Measurements from ENCODE around the gene LTBP1.

LTBP1 gene

GRCh38 chr2:33265584-33266338 is 319.0 kb downstream of the LTBP1 start:
- no peak for DNase-seq (ENCODE audit: low read depth, low spot score)

GRCh38 chr2:33266467-33266866 is 319.7 kb downstream of the LTBP1 start:
- no peak for DNase-seq (ENCODE audit: low read depth, low spot score)

DNA sequence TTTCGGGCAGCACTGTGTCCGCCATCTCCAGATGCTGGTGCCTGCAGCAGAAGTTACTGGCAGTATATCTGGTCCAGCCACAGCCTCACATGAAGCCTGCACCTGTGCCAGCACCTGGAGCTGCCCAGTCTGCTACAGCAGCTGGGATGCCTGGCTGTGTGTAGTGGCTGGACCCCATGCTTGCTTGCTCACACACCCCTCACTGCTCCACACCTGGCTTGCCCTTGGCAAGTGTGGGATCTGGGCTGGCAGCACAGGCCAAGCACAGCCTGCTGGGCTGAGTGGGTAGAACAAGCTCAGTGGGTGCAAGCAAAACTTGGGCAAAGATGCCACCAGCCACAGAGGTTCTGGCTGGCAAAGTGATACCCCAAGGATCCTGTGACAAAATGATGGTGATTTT is 320.3 kb downstream of the LTBP1 start:
- DNase-seq (ENCODE audit: low read depth, low spot score): no peak

- DNase-seq (ENCODE audit: low read depth, low spot score): no peak
These were observed 321.0 kb downstream of the LTBP1 start for GRCh38 chr2:33267756-33268155.

GRCh38 chr2:33268246-33268831 is 321.6 kb downstream of the LTBP1 start:
- no peak for DNase-seq (ENCODE audit: low read depth, low spot score)

DNA sequence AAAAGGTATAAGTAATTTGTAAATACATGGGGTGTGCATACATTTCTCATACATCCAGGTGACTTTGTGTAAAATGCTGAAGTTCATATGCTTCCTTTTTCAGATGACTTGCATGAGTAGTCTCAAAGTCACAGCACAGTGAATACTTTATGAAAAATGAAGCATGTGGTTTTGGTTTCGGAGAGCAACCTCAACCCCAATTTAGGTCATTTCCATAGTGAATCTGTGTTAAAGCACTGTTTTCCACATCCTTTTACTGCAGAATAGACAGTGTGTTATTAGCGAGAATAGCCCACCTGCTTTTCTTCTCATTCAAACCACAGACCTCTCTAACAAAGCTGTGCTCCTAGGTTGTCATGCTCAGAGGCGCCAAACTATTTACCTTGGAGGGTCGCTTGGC is 325.2 kb downstream of the LTBP1 start:
- no peak for DNase-seq (ENCODE audit: low read depth, low spot score)

DNA sequence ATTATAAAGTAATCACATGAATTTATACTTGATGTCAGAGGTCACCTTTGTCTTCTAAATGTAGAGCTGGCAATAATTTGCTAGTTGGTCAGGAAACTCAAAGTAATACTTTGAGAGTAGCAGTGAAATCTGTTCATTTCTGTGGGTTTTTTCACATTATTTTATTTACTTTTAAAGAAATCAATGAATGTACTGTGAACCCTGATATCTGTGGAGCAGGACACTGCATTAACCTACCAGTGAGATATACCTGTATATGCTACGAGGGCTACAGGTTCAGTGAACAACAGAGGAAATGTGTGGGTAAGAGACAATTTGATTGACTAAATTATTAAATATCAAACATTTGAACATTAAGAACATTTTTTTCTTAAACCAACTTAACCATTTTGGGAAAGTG is 326.7 kb downstream of the LTBP1 start:
- no peak for DNase-seq (ENCODE audit: low read depth, low spot score)

DNA sequence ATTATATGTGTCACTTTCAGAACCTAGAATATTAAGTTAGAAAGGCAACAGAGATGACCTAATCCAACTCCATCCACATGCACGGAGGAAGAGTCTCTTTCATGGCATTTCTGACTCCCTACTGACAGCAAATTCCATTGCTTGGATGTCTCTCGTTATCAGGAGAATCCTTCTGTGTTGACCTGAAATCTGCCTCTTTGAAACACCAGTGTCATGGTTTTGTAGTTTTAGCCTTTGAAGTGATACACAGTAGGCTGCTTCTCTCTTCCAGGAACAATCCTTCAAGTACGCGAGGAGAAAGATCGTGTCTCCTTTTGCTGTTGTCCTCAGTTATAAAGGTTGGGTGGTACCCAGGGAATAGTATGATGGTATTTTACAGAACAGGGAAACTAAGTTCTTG is 327.8 kb downstream of the LTBP1 start:
- no peak for DNase-seq (ENCODE audit: low read depth, low spot score)

DNA sequence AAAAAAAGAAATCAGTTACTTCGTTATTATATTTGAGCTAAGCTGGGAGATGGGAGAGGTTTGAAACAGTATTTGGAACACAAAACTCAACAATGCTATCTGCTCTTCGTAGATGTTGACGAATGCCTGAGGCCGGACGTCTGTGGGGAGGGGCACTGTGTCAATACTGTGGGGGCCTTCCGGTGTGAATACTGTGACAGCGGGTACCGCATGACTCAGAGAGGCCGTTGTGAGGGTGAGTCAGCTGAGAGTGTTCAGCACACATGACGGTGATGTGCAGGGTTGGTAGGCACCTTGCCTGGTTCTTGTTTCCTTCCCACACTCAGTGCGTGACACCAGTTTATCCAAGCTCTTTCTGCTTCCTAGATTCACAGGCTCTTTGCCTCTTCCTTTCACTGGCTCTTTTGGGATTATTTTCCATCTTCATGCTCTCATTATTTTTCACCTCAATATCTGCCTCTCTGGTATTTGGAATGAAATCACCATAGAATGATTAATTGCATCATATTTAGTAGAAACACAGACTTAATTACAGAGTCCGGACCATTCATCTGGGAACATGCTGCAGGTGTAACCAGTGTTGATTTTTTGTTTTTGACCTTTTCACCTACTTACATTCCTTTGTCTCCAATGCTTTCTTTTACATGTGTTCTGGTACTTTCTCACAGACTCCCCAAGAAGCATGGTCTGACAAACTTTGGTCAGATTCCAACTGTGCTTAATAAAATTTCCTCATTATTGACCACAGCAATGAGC is 329.1 kb downstream of the LTBP1 start:
- DNase-seq (ENCODE audit: low read depth, low spot score): no peak

DNA sequence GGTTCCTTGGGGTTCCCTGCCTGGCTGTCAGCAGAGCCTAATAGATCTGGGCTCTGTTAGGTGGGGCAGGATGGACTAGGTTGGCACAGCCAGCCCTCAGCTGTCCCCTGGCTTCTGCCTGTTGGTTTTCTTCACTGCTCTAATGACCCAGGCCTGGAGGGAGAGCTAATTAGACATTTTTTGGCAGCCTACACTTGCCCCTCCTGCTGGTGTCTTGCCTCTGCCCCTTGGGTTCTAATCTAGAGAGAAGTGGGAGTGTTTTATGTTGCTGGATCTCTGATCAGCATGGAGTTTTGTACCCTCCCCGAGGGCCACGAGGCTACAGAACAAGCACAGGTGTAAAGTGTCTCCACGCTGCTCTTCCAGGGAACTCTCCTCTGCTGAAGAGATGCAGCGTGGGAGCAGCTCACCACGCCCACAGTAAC is 330.3 kb downstream of the LTBP1 start:
- no peak for DNase-seq (ENCODE audit: low read depth, low spot score)

DNA sequence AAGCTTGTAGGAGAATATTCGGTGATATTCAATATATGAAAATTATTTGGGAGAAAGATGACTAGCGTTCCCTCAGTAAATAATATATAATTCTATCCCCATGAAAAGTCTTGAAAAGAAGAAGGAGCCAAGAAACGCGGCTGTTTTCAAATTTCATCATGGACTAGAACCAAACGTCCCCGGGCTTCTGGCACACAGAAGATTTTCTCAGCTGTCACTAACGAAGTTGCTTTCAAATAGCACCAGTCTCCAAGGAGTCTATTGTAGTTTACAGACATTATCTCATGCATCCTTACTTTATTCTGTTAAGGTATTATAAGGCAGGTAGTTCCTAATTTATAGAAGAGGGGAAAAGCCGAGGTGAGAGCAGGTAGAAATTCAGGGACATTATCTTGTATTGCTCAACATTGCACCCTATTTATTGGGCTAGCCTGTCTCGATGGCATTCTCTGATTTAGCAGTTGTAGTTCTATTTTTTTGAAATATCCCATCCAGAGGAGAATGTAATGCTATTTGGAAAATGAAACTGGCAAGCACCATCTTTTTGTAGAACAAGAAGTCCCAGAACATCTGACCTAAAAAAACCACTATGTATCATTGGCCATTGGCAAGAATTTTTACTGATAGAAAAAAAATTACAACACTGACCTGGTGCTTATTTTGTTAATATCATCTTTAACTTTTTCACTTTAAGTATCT is 331.6 kb downstream of the LTBP1 start:
- no peak for DNase-seq (ENCODE audit: low read depth, low spot score)

GRCh38 chr2:33284287-33284686 is 337.5 kb downstream of the LTBP1 start:
- no peak for DNase-seq (ENCODE audit: low read depth, low spot score)

- no peak for DNase-seq (ENCODE audit: low read depth, low spot score)
These were observed 340.8 kb downstream of the LTBP1 start for GRCh38 chr2:33287507-33288005.

GRCh38 chr2:33288011-33288410 is 341.3 kb downstream of the LTBP1 start:
- DNase-seq (ENCODE audit: low read depth, low spot score): no peak

DNA sequence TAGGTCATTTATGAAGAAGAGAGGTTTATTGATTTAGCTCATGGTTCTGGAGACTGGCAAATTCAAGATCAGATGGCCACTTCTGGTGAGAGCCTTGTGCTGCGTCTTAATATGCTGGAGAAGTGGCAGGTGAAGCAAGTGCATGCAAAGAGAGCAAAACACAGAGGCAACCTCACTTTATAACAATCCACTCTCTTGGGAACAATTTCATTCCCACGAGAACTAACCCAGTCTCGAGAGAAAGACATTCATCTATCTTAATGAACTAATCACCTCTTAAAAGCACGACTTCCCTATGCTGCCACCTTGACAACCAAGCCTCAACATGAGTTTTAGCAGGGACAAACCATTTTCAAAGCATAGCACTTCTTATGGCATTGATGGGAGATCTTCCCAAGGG is 343.2 kb downstream of the LTBP1 start:
- no peak for DNase-seq (ENCODE audit: low read depth, low spot score)

DNA sequence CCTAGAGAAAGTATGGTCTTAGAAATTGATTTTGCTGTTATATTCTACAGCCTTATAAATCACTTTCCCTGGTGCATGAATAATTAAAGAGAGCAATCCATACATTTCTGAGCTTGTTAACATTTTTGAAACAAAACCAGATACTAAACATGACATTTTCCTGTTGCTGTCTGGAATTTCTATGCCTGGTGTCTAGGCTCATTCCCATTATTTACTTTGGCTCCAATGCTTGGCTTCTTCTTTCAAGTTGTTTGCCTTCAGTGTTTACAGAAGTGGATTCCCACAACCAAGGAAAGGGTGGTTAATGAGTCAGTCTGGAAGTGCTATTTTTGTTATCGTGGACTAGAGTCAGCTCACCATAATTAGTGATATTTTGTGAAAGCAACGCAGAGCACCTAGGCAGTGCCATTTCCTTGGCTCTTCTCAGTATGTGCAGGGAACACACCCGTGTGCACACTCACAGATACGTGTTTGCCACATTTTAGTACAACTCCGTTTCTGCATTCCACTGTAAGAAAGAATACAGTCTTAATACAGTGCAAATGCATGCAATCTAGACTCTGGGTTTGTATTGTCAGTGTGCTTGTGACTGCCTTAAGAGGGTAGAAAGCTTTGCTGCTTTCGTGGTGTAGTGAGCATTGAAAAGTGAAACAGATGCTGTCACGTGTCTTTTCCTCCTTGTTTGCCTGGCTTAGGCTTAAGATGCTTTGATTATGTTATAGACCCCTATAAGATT is 344.7 kb downstream of the LTBP1 start:
- no peak for DNase-seq (ENCODE audit: low read depth, low spot score)

- DNase-seq (ENCODE audit: low read depth, low spot score): no peak
These were observed 345.3 kb downstream of the LTBP1 start for GRCh38 chr2:33292063-33292462.

GRCh38 chr2:33292981-33293595 is 346.3 kb downstream of the LTBP1 start:
- DNase-seq (ENCODE audit: low read depth, low spot score): no peak

DNA sequence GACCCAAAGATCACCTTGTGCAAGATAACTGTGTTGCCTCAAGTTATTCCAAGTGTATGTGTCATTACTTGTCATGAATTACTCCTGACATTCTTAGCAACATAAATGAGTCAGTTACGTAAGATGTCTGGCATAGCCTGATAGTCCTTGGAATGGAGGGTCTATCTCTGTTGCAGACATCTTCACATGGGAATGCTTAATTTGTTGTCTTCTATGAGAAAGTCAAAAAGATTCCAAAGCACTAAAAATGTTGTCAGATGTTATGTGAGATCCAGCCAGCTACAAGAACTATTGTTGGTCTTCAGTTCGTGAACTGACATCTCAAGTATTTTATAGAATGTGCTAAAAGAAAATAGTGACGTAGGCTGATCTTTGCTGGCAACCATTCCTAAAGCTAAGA is 351.5 kb downstream of the LTBP1 start:
- DNase-seq (ENCODE audit: low read depth, low spot score): no peak

GRCh38 chr2:33301355-33301754 is 354.6 kb downstream of the LTBP1 start:
- no peak for DNase-seq (ENCODE audit: low read depth, low spot score)

DNA sequence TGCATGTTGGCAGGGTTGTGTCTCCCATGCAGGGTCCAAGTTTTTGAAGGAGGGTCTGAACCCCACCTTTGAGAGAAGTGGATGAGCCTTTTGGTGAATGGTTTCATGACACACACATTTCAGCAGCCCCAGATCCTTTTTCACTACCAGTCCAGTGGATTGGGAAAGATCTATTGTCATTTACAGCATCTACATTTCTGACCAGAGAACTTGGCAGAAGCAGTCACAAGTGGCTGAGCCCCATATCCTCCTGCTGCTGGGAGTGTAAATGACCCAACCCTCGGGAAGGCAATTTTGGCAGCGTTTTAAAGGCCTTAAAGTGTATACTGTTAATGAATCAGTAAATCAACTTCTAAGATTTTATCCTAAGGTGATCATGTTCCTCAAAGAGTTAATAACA is 355.6 kb downstream of the LTBP1 start:
- DNase-seq (ENCODE audit: low read depth, low spot score): no peak
